IPS-15b (cell line): Measurements from ENCODE around the gene HMGA1.
A peak's percentile ranks its signal among the peaks of the same experiment; 100 is the strongest.

Experiments
- H3K27me3 ChIP-seq: one replicate; pipeline ENCODE4 v1.6.1; 2013; ENCODE audit warnings: low read length; ENCODE audit not compliant: control insufficient read depth, insufficient read depth
- H3K36me3 ChIP-seq: one replicate; pipeline ENCODE4 v1.6.1; 2013; ENCODE audit warnings: low read length; ENCODE audit not compliant: control insufficient read depth, insufficient read depth
- H3K4me1 ChIP-seq: one replicate; pipeline ENCODE4 v1.6.1; 2013; ENCODE audit warnings: mild to moderate bottlenecking, low read length; ENCODE audit not compliant: control insufficient read depth, insufficient read depth
- H3K4me3 ChIP-seq: one replicate; pipeline ENCODE4 v1.5.1; 2013; ENCODE audit warnings: low read depth, low read length
- H3K9ac ChIP-seq: one replicate; pipeline ENCODE4 v1.6.1; 2013; ENCODE audit warnings: low read depth, mild to moderate bottlenecking, low read length
- H3K9me3 ChIP-seq: one replicate; pipeline ENCODE4 v1.6.1; 2013; ENCODE audit warnings: mild to moderate bottlenecking, low read length; ENCODE audit not compliant: control insufficient read depth, insufficient read depth

Gene HMGA1

GRCh38 chr6:34236443-34237315 lies at the start of gene HMGA1:
Gene HMGA1, plus strand, starts transcription at chr6:34236873. Its CDS starts 3,908 bp downstream, at chr6:34240781.
- H3K27me3 ChIP-seq = no peaks in the 10 kb centered on the region
- H3K9me3 ChIP-seq = no peaks in the 10 kb centered on the region
- peaks cover 19% of the 10 kb centered on the region for H3K36me3 ChIP-seq
- peak within 1 kb of the TSS; percentile 94 for H3K4me3 ChIP-seq
- H3K4me1 ChIP-seq = peaks cover 15% of the 10 kb centered on the region
- H3K9ac ChIP-seq = peak within 1 kb of the TSS; percentile 96

DNA sequence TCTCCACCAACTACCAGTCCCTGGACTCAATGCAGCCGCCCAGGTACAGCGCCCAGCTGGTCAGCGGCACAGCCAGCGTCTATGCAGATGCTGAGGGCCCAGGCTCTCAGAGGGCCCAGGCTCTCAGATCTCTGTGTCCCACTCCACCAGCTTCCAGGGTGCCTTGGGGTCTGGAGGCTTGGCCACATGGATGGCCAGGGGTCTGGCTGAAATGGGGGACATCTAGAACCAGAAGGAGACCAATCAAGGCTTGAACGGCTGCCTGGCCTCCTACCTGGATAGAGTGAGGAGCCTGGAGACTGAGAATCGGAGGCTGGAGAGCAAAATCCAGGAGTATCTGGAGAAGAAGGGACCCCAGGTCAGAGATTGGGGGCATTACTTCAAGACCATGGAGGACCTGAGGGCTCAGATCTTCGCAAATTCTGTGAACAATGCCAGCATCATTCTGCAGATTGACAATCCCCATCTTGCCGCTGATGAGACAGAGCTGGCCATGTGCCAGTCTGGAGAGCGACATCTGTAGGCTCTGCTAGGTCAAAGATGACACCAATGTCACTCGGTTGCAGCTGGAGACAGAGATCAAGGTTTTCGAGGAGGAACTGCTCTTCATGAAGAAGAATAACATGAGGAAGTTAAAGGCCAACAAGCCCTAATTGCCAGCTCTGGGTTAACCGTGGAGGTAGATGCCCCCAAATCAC lies 46.7 kb upstream of the HMGA1 start:
- Histone ChIP-seq H3K4me3 (no peak overlapping the region), H3K9me3 (no peaks in the 10 kb centered on the region), H3K4me1 (no peaks in the 10 kb centered on the region), H3K36me3 (no peaks in the 10 kb centered on the region), H3K9ac (no peak overlapping the region), H3K27me3 (peaks cover 1% of the 10 kb centered on the region)

- H3K4me1 ChIP-seq = no peaks in the 10 kb centered on the region
- H3K9ac ChIP-seq = no peak overlapping the region
- peaks cover 8% of the 10 kb centered on the region for H3K27me3 ChIP-seq
- H3K4me3 ChIP-seq = no peak overlapping the region
- no peaks in the 10 kb centered on the region for H3K36me3 ChIP-seq
- no peaks in the 10 kb centered on the region for H3K9me3 ChIP-seq
Observed at GRCh38 chr6:34190504-34191122, 46.1 kb upstream of the HMGA1 start.

DNA sequence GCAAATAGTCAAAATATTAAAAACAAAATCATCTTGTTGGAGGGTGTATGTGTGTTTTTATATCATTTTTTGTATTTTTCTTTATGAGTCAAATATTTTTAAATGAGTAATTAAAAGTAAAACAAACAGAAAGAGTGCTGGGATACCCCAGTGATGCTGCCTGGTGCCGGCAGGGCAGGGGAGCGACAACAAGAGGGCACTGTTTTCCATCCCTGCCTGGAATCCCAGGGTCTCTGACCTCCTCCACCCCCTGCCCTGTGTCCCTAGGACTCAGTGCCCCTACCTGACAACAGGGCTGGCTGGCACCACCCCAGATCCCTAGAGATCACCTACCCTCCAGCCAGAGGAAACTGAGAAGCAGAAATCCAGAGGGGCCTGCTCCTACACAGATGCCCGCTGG lies 41.9 kb upstream of the HMGA1 start:
- Histone ChIP-seq H3K27me3 (peaks cover 11% of the 10 kb centered on the region), H3K9ac (no peak overlapping the region), H3K9me3 (no peaks in the 10 kb centered on the region), H3K4me3 (no peak overlapping the region), H3K4me1 (peaks cover 4% of the 10 kb centered on the region), H3K36me3 (peaks cover 2% of the 10 kb centered on the region)

GRCh38 chr6:34195726-34196115 lies 41.0 kb upstream of the HMGA1 start:
- Histone ChIP-seq H3K9ac (no peak overlapping the region), H3K4me3 (peak overlapping the region; percentile 50), H3K9me3 (no peaks in the 10 kb centered on the region), H3K27me3 (peaks cover 11% of the 10 kb centered on the region), H3K36me3 (peaks cover 2% of the 10 kb centered on the region), H3K4me1 (peaks cover 8% of the 10 kb centered on the region)

DNA sequence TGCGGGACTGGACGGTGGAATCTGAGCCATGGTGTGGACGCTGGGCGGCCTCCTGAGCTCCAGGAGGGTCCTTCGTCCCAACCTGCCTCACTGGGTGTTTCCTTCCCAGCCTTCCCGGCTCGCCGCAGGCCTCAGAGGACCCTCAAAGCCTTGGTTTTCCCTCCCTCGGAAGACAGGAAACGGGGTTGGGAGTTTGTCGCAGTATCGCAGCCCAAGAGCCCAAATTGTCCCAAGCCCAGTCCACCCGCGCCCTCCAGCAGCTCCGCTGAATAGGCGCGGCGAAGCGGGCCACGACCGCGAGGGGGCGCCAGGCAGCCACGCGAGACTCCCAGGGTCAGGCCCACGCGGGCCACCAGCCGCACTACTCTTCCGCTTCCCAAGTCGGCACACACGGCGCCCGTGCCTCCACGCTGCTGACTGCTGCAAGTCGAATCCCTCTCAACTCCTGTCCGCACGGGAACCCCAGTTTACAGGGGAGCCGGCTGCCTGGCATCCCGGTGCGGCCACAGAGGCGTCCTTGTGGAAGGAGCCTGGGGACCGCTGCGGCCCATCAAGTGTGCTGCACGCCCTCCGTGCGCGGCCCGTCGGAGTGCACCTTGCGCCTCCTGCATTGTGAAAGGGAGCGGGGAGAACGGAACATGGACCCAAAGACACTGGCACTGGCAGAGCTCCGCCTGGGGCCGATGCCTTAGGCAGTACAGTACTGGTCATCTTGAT lies 40.4 kb upstream of the HMGA1 start:
- peak overlapping the region; percentile 24 for H3K9ac ChIP-seq
- H3K36me3 ChIP-seq = peaks cover 2% of the 10 kb centered on the region
- peaks cover 8% of the 10 kb centered on the region for H3K4me1 ChIP-seq
- peaks cover 11% of the 10 kb centered on the region for H3K27me3 ChIP-seq
- H3K4me3 ChIP-seq = peak overlapping the region; percentile 50
- H3K9me3 ChIP-seq = no peaks in the 10 kb centered on the region

GRCh38 chr6:34196833-34197195 lies 39.9 kb upstream of the HMGA1 start:
- Histone ChIP-seq H3K9me3 (no peaks in the 10 kb centered on the region), H3K9ac (no peak overlapping the region), H3K27me3 (peaks cover 11% of the 10 kb centered on the region), H3K4me1 (peaks cover 8% of the 10 kb centered on the region), H3K4me3 (peak overlapping the region; percentile 50), H3K36me3 (peaks cover 2% of the 10 kb centered on the region)

DNA sequence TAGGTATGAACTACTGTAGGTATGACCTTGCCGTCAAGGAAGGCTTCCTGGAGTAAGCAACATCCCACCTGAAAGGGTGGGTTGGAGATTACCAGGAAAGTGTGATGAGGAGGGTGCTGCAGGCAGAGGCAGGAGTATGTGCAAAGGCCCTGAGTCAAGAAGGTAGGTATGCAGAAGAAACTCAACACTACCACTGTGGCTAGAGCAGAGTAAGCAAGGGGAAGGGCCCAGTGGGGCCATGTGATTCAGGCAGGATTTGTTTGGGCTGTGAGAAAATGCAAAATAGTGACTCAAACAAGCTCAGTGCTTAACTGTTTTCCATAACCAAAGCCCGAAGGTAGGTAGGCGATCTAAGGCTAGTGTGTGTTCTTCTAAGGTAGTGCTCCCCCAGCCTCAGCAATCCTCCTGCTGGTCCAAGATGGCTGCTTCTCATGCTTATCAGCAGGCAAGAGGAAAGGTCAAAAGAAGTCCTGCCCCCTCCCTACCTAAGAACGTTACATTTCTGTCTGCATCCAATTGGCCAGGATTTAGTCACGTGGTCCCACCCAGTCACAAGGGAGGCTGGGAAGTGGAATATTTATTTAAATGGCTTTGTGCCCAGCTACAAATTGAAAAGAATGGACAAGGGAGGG lies 36.2 kb upstream of the HMGA1 start:
- H3K27me3 ChIP-seq = peaks cover 5% of the 10 kb centered on the region
- peaks cover 2% of the 10 kb centered on the region for H3K36me3 ChIP-seq
- H3K4me1 ChIP-seq = peaks cover 12% of the 10 kb centered on the region
- H3K9ac ChIP-seq = no peak overlapping the region
- no peak overlapping the region for H3K4me3 ChIP-seq
- H3K9me3 ChIP-seq = no peaks in the 10 kb centered on the region

DNA sequence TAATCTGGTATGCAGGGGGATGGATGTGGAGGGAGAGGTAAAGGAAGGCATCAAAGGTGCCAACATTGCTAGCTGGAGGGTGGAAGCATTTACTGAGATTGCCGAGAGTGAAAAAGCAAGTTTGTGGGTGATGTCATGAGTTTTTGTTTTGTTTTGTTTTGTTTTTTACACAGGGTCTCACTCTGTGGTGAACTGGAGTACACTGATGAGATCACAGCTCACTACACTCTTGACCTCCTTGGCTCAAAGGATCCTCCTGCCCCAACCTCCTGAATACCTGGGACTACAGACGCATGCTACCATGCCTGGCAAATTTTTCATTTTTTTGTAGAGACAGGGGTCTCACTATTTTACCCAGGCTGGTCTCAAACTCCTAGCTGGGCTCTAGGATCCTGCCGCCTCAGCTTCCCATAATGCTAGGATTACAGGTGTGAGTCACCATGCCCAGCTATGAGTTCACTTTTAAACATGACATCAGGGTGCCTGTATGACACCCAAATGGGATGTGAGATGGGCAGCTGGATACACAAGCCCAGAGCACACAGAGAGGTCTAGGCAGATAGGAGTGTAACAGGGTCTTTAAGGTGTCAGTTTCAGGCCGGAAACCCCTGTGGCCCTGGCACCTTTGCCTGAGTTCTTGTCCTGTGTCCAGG lies 35.1 kb upstream of the HMGA1 start:
- Histone ChIP-seq H3K27me3 (no peaks in the 10 kb centered on the region), H3K36me3 (no peaks in the 10 kb centered on the region), H3K9me3 (no peaks in the 10 kb centered on the region), H3K9ac (no peak overlapping the region), H3K4me3 (no peak overlapping the region), H3K4me1 (peaks cover 13% of the 10 kb centered on the region)

GRCh38 chr6:34202329-34203201 lies 34.1 kb upstream of the HMGA1 start:
- no peaks in the 10 kb centered on the region for H3K27me3 ChIP-seq
- peak overlapping the region; percentile 42 for H3K4me3 ChIP-seq
- no peaks in the 10 kb centered on the region for H3K36me3 ChIP-seq
- H3K4me1 ChIP-seq = peaks cover 13% of the 10 kb centered on the region
- no peak overlapping the region for H3K9ac ChIP-seq
- H3K9me3 ChIP-seq = no peaks in the 10 kb centered on the region
